OCI-LY7 (cell line): ENCODE measurements around the gene SHTN1. TPM values are rescaled to one million over a fixed set of nuclear protein-coding genes. Genes with fewer than 3 reads are reported as not detected.

ENCODE experiments used
- BruUV-seq: library from RNA; stranded (reverse); fragments of 400-500 nt; replicated peaks from 2 replicates; lab custom pipeline; 2021; lab: Mats Ljungman, UMichigan
- CTCF ChIA-PET: fragments of 300-600 bp; sonication (Branson Sonifier 250); formaldehyde crosslinking; loops from one replicate; lab custom pipeline; 2022; ENCODE audit warnings: antibody characterized with exemption; ENCODE audit not compliant: unreplicated experiment; lab: Charles Lee
- POLR2A ChIA-PET: fragments of 300-600 bp; sonication (Branson Sonifier 250); formaldehyde crosslinking; loops from one replicate; lab custom pipeline; 2022; ENCODE audit warnings: antibody characterized with exemption; lab: Charles Lee
- DNase-seq: peaks from one replicate; pipeline ENCODE4 v3.0.0-alpha.2; 2015; ENCODE audit warnings: low spot score
- H2AFZ ChIP-seq: fragments of 200-600 bp; sonication (generic), shearing (Covaris generic); 2 replicates; pipeline ENCODE4 v1.6.1; 2014; ENCODE audit warnings: mild to moderate bottlenecking, antibody characterized with exemption, low read length, moderate library complexity
- H3K27ac ChIP-seq: fragments of 200-600 bp; sonication (generic); 2 replicates; pipeline ENCODE4 v1.5.1; 2014; ENCODE audit warnings: mixed run types, low read depth, mild to moderate bottlenecking, moderate library complexity, low read length, inconsistent platforms; ENCODE audit not compliant: poor library complexity, severe bottlenecking
- H3K36me3 ChIP-seq: fragments of 200-600 bp; sonication (generic); 2 replicates; pipeline ENCODE4 v1.6.1; 2014; ENCODE audit warnings: mild to moderate bottlenecking, antibody characterized with exemption, low read length, moderate library complexity, mixed read lengths; ENCODE audit not compliant: insufficient read depth
- H3K4me1 ChIP-seq: fragments of 200-600 bp; sonication (generic); 2 replicates; pipeline ENCODE4 v1.5.1; 2014; ENCODE audit warnings: mild to moderate bottlenecking, low read length; ENCODE audit not compliant: insufficient read depth, poor library complexity, severe bottlenecking
- H3K4me2 ChIP-seq: fragments of 200-600 bp; sonication (generic); 2 replicates; pipeline ENCODE4 v1.6.1; 2014; ENCODE audit warnings: mild to moderate bottlenecking, low read length
- H3K4me3 ChIP-seq: fragments of 200-600 bp; sonication (generic); 2 replicates; pipeline ENCODE4 v1.5.1; 2014; ENCODE audit warnings: mild to moderate bottlenecking, low read depth, low read length; ENCODE audit not compliant: poor library complexity, severe bottlenecking
- H3K79me2 ChIP-seq: fragments of 200-600 bp; sonication (generic); 2 replicates; pipeline ENCODE4 v1.6.1; 2016; ENCODE audit warnings: low read depth, mild to moderate bottlenecking, low read length, moderate library complexity, mixed read lengths; ENCODE audit not compliant: insufficient read depth
- H3K9me2 ChIP-seq: fragments of 200-600 bp; sonication (generic); 2 replicates; pipeline ENCODE4 v1.6.1; 2016; ENCODE audit warnings: mild to moderate bottlenecking, low read length, mixed read lengths; ENCODE audit not compliant: insufficient read depth
- H3K9me3 ChIP-seq: fragments of 200-600 bp; sonication (generic); 2 replicates; pipeline ENCODE4 v1.6.1; 2014; ENCODE audit warnings: mild to moderate bottlenecking, mixed run types, low read length, mixed read lengths
- H4K20me1 ChIP-seq: fragments of 200-600 bp; sonication (generic); 2 replicates; pipeline ENCODE4 v1.6.1; 2014; ENCODE audit warnings: mild to moderate bottlenecking, antibody characterized with exemption, low read length, moderate library complexity, mixed read lengths; ENCODE audit not compliant: insufficient read depth
- CTCF ChIP-seq: fragments of 200-600 bp; sonication (generic); conservative IDR thresholded peaks from 2 replicates; pipeline ENCODE4 v1.5.1; 2014; ENCODE audit warnings: mild to moderate bottlenecking, antibody characterized with exemption, low read length, moderate library complexity, mixed read lengths
- EZH2phosphoT487 ChIP-seq: fragments of 200-600 bp; sonication (generic); IDR thresholded peaks from 2 replicates; pipeline ENCODE4 v1.6.1; 2018; ENCODE audit warnings: low read depth, borderline replicate concordance, mild to moderate bottlenecking, mixed run types, antibody characterized with exemption, low read length, moderate library complexity, mixed read lengths
- intact Hi-C: fragments of 100-400 bp; cut with micrococcal nuclease; formaldehyde crosslinking; loops from one replicate; pipeline ENCODE4 v1.10.0; 2022; ENCODE audit not compliant: unreplicated experiment
- total RNA-seq, 2 experiments: library from RNA; depleted of rRNA in 1 of 2; stranded (reverse); fragments of >200 nt in 1 of 2; shearing (Covaris generic) in 1 of 2; gene quantifications; 2 replicates each; pipeline ENCODE4 v1.2.3, GENCODE V29; 2014 to 2022

The SHTN1 gene
- total RNA-seq, 2 experiments from 2014 or later: not detected

GRCh38 chr10:116915340-116915739 is 89.6 kb downstream of the SHTN1 start:
- no peaks in the 10 kb centered on the region for H3K9me3 ChIP-seq
- H3K9me2 ChIP-seq: no peaks in the 10 kb centered on the region
- no peak overlapping the region for H3K27ac ChIP-seq
- no peaks in the 10 kb centered on the region for H3K4me1 ChIP-seq
- no peaks in the 10 kb centered on the region for H4K20me1 ChIP-seq
- H3K36me3 ChIP-seq: no peaks in the 10 kb centered on the region
- no peak overlapping the region for H2AFZ ChIP-seq
- BruUV-seq: no TSS peak
- no peak for TF ChIP-seq EZH2phosphoT487
- no peak for TF ChIP-seq CTCF
- no peak overlapping the region for H3K4me3 ChIP-seq
- ChIA-PET POLR2A (no interaction called here), CTCF (no interaction called here)
- DNase-seq: no peak
- no peaks in the 10 kb centered on the region for H3K79me2 ChIP-seq
- intact Hi-C loops: no loop called here
- H3K4me2 ChIP-seq: no peak overlapping the region

GRCh38 chr10:116913695-116914094 is 91.3 kb downstream of the SHTN1 start:
- H3K4me2 ChIP-seq: no peak overlapping the region
- TF ChIP-seq EZH2phosphoT487 (no peak), CTCF (no peak)
- DNase-seq: no peak
- intact Hi-C loops: no loop called here
- H3K27ac ChIP-seq: no peak overlapping the region
- ChIA-PET CTCF (no interaction called here), POLR2A (no interaction called here)
- H3K9me2 ChIP-seq: no peaks in the 10 kb centered on the region
- H3K4me3 ChIP-seq: no peak overlapping the region
- H3K4me1 ChIP-seq: no peaks in the 10 kb centered on the region
- H3K36me3 ChIP-seq: no peaks in the 10 kb centered on the region
- BruUV-seq: no TSS peak
- H4K20me1 ChIP-seq: no peaks in the 10 kb centered on the region
- no peak overlapping the region for H2AFZ ChIP-seq
- H3K79me2 ChIP-seq: no peaks in the 10 kb centered on the region
- no peaks in the 10 kb centered on the region for H3K9me3 ChIP-seq

- no peaks in the 10 kb centered on the region for H3K9me3 ChIP-seq
- no peak overlapping the region for H3K4me3 ChIP-seq
- ChIA-PET POLR2A (interaction anchor here (0.7 kb wide), 1 partner anchor 1264 kb away, joined by 3 read pairs; no protein-coding TSS in a partner anchor), CTCF (no interaction called here)
- no peak overlapping the region for H2AFZ ChIP-seq
- no TSS peak for BruUV-seq
- no peak overlapping the region for H3K27ac ChIP-seq
- no peaks in the 10 kb centered on the region for H4K20me1 ChIP-seq
- no peaks in the 10 kb centered on the region for H3K79me2 ChIP-seq
- H3K36me3 ChIP-seq: no peaks in the 10 kb centered on the region
- no peak for TF ChIP-seq CTCF
- TF ChIP-seq EZH2phosphoT487: no peak
- DNase-seq: no peak
- intact Hi-C loops: no loop called here
- H3K4me1 ChIP-seq: no peaks in the 10 kb centered on the region
- no peak overlapping the region for H3K4me2 ChIP-seq
- no peaks in the 10 kb centered on the region for H3K9me2 ChIP-seq
These were observed 92.8 kb downstream of the SHTN1 start for GRCh38 chr10:116912162-116912561.
